Fibroblast of pulmonary artery (primary cell): ENCODE results near the gene CCDC57.

Source experiments
- DNase-seq: peaks from one replicate; pipeline ENCODE4 v3.0.0-alpha.2; 2010; ENCODE audit warnings: low read depth
- H3K4me3 ChIP-seq: replicated peaks from 2 replicates; pipeline ENCODE4 v1.5.1; 2011; ENCODE audit warnings: low read depth, mild to moderate bottlenecking, control low read depth, low read length, moderate library complexity
- CTCF ChIP-seq: IDR thresholded peaks from 2 replicates; pipeline ENCODE4 v1.5.1; 2011; ENCODE audit warnings: mild to moderate bottlenecking, control low read depth, low read length, inconsistent platforms; ENCODE audit errors: missing control alignments

Gene CCDC57

GRCh38 chr17:82170412-82170961 lies 42.2 kb downstream of the CCDC57 start:
- TF ChIP-seq CTCF = no peak
- DNase-seq = no peak
- H3K4me3 ChIP-seq = no peak overlapping the region

- TF ChIP-seq CTCF = no peak
- DNase-seq = no peak
- H3K4me3 ChIP-seq = no peak overlapping the region
Measured at GRCh38 chr17:82168568-82168967, 44.1 kb downstream of the CCDC57 start.

- TF ChIP-seq CTCF = no peak
- H3K4me3 ChIP-seq = no peak overlapping the region
- no peak for DNase-seq
Measured at GRCh38 chr17:82167028-82167427, 45.6 kb downstream of the CCDC57 start.

GRCh38 chr17:82164853-82165252 lies 47.8 kb downstream of the CCDC57 start:
- TF ChIP-seq CTCF = no peak
- H3K4me3 ChIP-seq = no peak overlapping the region

GRCh38 chr17:82161216-82161615 lies 51.4 kb downstream of the CCDC57 start:
- no peak for TF ChIP-seq CTCF
- DNase-seq = no peak

More at GRCh38 chr17:82164853-82165252, 47.8 kb downstream of the CCDC57 start:
- no peak for DNase-seq

GRCh38 chr17:82160075-82160474 lies 52.6 kb downstream of the CCDC57 start:
- TF ChIP-seq CTCF = no peak
- peak; percentile 12 for DNase-seq
- no peak overlapping the region for H3K4me3 ChIP-seq

More at GRCh38 chr17:82161216-82161615, 51.4 kb downstream of the CCDC57 start:
- H3K4me3 ChIP-seq = no peak overlapping the region

- no peak overlapping the region for H3K4me3 ChIP-seq
- no peak for DNase-seq
- no peak for TF ChIP-seq CTCF
Measured at GRCh38 chr17:82158825-82159224, 53.8 kb downstream of the CCDC57 start.
